Vagina (tissue), 2 donors: ENCODE data around the gene CERK.

Experiments used
- POLR2A ChIP-seq, 2 donors: fragments of 450-650 bp; IDR thresholded peaks; one replicate each; pipeline ENCODE4 v1.6.1; 2017; ENCODE audit warnings: antibody characterized with exemption in 2 of 2, mild to moderate bottlenecking in 2 of 2, moderate library complexity in 2 of 2
- TF ChIP-seq, protein P1 (sequence below), 3 experiments: fragments of 450-650 bp in 2 of 3; fragments of 200-600 bp in 1 of 3; sonication (generic) in 1 of 3; IDR thresholded peaks; one replicate each; pipeline ENCODE4 v1.5.1; 2017 to 2019; ENCODE audit warnings: antibody characterized with exemption in 3 of 3, mild to moderate bottlenecking in 2 of 3, moderate library complexity in 2 of 3

GRCh38 chr22:46675938-46676337 lies 62.1 kb downstream of the CERK start:
- TF ChIP-seq, protein P1, sequence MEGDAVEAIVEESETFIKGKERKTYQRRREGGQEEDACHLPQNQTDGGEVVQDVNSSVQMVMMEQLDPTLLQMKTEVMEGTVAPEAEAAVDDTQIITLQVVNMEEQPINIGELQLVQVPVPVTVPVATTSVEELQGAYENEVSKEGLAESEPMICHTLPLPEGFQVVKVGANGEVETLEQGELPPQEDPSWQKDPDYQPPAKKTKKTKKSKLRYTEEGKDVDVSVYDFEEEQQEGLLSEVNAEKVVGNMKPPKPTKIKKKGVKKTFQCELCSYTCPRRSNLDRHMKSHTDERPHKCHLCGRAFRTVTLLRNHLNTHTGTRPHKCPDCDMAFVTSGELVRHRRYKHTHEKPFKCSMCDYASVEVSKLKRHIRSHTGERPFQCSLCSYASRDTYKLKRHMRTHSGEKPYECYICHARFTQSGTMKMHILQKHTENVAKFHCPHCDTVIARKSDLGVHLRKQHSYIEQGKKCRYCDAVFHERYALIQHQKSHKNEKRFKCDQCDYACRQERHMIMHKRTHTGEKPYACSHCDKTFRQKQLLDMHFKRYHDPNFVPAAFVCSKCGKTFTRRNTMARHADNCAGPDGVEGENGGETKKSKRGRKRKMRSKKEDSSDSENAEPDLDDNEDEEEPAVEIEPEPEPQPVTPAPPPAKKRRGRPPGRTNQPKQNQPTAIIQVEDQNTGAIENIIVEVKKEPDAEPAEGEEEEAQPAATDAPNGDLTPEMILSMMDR (IDR thresholded peaks at IDR 0.05) = no peak
- TF ChIP-seq POLR2A (IDR thresholded peaks at IDR 0.05) = no peak
